NCI-H1694 (cell line): ENCODE measurements around the gene LURAP1L.

ENCODE experiments used
- DNase-seq: peaks from one replicate; lab custom pipeline; 2025; lab: John Stamatoyannopoulos, UW

Gene LURAP1L

DNA sequence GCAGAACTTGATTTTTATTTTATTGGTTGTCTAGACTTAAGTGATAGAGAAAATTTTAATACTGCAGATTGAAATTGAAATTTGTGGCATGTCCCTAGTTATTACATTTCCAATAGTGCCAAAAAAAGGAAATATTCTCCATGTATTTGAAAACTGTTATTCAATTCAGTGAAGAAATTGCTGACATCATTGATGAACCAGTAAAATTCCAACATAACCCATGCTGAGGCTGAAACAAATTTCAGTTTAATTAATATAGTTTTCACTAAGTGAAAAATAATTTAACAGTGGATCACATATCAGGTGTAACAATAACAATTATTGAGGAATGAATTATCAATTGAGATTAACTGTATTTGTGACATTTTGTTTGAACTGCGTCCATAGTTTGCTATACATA lies 38.7 kb downstream of the LURAP1L start:
- DNase-seq = no peak

DNA sequence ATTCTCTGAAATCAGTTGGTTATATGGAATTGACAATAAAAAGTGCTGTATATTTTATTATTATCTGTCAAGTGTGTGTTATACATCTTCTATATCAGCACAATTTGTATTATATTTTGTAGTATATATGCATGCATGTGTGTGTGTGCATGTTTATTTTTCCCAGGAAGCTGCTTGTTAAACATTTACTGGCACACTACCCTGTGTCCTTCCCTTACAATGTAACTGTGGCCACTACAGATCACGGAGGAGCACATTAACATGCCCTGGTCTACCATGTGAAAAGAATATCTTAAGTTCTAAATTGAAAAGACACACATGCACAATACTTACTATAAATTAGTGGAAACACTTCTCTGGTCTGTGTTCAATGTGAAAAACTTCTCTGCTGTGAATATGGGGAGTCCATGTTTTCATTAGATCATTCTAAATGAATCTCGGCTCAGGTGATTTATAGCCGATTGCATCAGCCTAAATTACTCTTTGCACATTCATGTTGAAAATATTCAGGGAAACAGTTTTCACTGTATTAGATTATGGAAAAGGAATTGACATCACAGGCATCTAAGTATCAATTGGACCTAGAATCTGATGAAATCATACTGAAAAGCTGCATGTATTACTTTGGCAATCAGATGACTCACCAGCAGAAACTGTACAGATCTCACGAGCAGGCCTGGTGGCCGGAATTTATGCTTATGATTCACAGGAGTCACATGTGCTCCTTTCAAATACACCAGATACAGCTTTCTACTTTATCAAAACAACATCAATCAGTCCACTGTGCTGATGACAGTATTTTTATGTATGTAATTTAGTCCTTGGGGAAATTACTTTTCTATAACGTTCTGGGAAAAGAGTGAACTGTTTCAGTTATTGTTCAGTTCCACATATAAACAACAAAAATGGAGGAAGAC lies 39.4 kb downstream of the LURAP1L start:
- DNase-seq = peak; percentile 51

DNA sequence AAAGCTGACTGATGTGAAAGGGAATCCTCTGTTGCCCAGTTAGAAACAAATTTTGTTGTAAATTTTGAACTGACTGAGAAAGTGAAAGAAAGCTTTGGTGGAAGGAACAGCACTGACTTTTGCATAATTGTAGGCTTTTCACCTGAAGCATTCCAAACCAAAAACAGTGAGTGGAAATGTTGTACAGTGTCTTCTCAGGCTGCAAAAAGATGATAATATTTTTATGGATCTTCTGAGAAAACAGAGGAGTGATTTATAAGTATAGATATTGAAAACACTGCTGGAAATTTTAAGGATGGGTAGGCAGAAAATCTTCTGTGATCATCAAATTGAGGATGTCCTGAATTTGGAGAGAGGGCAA lies 40.0 kb downstream of the LURAP1L start:
- no peak for DNase-seq

DNA sequence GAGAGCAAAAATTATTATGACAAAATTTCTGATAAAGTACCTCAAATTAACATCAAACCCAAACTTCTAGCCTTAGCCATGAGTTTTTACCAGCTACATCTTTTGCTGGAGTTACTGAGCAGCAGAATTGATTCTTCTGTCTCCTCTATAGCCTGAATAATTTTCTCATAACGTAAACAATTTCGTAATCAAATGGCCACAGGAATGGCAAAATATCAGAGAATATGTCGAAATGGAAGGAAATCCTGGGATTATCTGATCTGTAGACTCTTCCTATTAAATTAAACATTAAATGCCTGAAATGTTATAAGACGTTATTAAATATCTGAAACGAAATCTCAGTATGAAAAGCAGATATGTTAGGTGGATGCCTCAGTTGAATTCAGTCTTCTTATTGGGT lies 41.1 kb downstream of the LURAP1L start:
- no peak for DNase-seq

DNA sequence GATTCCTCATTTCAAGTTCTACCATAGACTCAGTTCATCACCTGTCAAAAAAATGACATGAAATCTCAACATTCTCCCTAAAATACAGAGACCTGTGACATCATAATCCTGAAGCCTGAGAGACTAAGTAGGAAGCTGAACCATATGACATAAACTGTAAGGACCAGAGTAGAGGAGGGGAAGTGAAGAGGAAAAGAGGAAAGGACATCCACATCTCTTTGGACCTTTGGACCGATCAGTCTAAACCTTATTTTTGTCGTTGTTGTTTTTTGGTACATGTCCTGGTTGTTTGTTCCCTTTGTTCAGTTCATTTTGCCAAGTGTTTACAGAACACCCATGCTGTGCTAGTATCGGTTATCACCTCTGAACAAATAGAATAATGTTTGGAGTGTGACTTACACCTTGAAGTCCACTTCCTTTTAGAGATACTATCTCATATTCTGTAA lies 41.9 kb downstream of the LURAP1L start:
- no peak for DNase-seq

DNA sequence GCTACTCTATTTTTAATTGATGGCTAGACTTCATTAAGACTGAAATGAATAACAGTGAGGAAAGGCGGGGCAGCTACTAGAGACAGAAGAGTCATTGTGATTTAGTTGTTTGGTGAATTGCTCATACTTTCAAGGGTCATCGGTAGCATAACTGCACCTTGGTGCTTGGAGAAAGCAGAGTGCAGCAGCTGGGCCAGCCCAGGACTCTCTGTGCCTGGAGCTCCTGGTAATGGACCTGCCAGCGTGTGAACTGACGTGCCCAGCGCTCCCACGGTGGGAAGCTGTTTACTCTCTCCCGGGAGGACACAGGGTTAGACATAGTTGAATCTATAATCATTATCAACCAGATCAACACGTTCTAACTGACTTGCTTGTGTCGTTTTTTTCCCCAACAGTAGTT lies 42.9 kb downstream of the LURAP1L start:
- DNase-seq = no peak

DNA sequence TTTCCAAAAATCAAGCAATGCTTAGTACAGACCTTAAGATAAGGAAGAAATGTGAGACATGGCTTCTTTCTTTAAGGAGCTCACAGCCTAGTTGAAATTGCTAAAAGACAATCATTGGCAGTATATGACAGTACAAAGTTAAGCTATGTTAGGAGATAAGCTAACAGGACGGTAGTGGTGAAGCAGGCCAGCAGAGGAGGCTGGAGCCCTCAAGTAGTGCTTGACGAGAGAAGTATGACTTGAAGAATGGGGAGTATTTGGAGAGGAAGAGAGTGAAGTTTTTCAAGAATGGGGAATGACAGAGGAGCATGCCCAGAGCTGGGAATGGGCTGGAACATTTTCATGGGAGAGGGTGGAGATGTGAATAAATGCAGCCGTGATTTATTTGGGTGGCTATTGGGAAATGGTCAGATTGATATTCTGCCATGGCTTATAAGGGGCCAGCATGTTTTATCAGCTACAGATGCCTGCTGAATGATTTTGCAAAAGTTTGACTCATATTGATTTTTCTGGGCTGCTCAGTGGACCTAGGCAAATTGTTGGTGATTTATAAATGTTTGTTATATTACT lies 43.7 kb downstream of the LURAP1L start:
- no peak for DNase-seq

DNA sequence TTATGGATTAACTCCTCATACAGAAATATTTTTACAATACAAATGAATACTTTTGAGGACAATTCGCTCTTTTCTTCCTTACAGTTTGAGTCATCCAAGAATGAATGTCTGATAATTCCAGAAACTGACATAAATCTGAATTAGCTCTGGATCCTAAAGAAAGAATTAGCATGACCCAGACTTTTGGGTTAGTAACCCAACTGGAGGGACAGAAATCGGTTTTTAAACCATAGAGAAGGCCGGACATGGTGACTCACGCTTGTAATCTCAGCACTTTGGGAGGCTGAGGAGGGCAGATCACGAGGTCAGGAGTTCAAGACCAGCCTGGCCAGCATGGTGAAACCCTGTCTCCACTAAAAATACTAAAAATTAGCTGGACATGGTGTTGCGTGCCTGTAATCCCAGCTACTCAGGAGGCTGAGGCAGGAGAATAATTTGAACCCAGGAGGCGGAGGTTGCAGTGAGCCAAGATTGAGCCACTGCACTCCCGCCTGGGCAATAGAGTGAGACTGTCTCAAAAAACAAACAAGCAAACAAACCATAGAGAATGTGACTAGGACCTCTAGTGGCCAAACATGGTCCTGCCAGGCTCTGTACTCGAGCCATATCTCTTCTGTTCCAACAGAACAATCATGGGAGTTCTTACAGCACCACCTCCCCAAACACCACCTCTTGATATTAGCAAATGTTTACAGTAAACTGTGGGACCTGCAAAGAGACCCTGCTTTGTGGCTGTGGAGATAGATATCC lies 44.8 kb downstream of the LURAP1L start:
- DNase-seq = no peak

DNA sequence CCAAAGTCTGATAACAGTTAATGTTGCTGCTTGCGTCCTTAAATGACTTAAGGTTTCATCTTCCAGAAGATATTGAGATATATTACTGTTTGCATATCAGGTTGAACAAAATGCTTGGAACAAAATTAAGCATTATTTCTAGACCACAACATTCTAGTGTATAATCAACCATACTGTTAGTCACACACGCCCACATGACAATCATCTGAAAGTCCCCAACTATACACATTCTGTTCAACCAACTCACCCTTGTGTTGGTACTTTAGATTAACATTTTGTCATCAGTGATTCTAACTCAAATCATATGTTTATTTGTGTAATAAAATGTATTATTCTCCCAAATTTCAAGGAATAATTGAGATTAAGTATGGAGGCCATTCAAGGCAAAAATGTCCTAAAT lies 47.3 kb downstream of the LURAP1L start:
- DNase-seq = no peak

DNA sequence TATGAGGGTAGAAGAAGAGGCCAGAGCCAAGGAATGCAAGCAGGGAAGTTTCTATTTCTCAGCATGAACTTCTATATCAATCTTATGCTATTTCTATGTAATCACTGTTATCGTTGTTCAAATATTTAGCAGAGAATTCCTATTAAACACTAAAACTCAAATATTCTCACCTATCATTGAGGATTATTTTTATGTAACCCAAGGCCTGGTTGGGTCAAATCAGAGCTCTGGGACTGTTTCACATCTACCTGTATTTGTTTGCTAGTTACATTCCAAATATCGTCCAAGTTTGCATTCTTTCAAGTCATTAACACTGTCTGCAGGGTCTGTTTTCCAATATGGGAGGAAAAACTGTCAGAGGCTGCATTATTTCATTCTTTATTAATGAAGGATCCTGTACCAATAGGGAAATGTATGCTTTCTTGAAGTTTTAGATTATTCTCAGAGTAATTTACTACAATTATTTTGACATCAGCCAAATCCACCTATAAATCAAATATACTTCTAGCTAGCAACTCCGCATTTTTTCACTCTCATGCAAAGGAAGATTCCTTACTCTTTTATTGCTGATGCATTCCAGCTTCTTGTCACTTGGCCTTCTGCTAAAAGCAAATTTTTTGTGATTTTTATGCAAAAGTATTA lies 52.2 kb downstream of the LURAP1L start:
- no peak for DNase-seq

DNA sequence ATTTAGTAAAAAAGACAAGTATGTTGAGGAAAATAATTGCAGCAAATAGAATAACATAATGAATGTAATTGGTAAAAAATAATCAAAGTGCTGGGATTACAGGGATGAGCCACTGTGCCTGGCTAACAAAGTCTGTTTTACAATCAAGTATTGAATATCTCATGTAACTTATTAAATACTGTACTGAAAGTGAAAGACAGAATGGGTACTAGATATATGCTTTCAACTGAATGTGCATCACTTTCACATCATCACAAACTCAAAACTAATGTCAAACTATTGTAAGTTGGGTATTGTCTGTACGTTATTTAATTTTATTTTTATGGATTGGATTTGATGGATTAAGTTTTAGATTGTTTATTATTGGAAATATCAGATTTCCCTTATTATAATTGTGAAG lies 58.9 kb downstream of the LURAP1L start:
- no peak for DNase-seq

DNA sequence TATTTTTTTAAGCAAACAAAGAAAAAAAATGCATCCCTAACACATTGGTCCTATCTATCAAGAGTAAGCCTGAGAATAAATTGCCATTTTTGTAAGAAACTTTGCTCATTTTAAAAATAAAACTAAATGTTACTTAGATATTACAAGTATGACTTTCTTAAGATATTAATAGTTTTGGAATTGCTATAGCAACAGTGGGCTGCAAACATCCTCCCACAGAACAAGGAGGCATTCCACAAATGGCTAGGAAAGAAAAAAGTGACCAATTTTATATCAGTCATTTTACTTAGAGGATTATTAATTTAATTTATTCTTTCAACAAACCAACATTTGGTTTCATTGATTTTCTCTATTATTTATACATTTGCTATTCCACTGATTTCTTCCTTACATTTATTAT lies 63.7 kb downstream of the LURAP1L start:
- no peak for DNase-seq

DNA sequence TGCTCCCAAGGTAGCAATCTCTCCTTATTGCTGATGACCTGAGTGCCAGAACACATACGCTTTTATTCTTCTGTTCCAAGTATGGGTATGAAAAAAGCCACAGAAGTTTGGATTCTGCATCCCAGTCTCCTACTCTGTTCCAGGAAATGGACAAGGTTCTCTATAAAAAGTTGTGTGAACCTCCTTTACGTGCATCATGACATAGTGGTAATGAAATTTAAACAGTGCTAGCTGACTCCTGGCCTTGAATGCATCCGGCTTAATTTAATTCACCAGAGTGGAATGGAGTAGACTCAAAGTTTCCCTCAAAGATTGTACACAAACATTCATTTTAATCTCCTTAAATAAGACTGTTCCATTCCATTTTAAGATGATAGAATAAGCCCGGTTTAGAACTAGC lies 68.9 kb downstream of the LURAP1L start:
- no peak for DNase-seq

DNA sequence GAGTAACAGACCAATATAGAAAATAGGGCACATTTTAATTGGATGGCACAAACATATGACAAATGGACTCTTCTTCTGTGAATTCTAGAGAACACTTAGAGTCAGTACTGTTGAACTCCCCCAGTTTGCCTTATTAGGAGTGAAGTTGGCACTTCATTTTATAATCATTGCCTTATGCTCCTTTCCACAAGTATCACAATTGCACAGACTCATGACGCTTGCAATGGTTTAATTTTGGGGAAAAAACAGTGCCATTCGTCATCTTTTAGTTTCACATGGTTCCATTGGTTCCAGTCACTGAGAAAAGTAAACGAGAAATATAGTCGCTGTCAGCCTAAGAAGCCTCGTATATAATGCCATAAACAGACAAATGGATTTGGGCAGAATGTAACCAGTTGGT lies 71.2 kb downstream of the LURAP1L start:
- no peak for DNase-seq

DNA sequence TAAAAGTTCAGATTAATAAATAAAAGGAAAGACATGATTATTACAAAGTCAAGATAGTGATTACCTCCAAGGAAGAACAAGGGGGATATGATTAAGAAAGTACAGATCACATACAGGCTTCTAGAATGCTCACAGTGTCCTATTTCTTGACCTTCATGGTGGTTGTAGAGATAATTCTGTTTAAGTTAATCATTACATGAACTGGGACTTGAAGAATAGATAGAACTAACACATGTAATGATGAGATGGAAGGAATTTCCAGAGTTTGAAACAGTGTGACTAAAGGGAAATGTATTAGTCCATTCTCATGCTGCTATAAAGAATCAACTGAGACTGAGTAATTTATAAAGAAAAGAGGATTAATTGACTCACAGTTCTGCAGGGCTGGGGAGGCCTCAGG lies 72.7 kb downstream of the LURAP1L start:
- DNase-seq = no peak

DNA sequence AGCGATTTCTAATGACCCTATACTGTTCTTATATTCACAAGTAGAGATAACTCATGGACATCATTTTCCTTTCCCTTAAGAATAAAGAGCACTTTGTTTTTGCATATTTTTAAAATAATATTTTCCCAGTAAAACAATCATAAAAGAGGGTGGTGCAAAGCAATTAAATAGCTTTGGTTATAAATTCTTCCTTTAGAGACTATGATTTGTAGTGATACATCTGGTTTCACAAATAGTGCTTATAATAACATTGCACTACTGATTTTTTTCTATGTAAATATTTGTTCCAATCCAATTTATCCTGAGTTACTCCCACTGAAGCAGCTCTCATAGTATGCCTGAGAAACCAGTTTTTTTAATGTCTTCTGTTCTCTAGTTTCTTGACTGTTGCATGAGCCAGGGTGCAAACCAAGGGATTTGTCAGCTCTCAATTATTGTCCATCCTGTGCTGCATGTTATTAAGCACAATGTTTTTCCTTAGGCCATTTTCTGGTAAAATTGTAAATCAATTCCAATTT lies 74.7 kb downstream of the LURAP1L start:
- DNase-seq = no peak

DNA sequence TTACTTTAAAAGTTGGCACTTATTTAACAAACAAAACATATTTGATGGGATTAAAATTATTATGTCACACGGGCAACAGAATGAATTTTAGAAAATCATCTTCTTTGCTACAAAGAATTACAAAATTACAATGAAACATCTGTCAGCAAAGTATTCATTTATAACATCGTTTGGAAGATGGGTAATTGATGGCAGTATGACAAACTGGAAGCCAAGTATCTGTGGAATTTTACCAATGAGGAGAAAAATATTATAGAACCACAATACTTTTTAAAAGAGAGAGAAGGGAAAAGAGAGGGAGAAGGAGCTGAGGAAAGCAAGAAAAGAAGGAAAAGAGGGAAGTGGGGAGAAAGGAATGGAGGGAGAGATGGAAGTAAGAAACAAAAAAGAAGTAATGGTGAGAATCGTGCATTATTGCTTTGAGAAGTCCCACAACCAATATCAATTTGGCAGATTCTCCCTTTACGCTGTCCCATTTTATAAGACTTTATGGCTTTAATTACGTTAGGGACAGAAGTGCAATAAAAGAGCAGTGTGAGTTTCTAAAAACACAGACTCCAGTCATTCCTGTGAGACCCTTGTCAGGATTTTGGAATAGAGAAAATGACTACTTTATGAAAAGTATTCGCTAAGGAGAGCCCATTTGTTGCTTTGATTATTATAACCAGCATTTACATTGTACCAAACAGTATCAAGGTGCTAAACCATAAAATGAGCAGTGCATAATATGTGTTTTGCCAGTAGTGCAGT lies 76.7 kb downstream of the LURAP1L start:
- DNase-seq = no peak

DNA sequence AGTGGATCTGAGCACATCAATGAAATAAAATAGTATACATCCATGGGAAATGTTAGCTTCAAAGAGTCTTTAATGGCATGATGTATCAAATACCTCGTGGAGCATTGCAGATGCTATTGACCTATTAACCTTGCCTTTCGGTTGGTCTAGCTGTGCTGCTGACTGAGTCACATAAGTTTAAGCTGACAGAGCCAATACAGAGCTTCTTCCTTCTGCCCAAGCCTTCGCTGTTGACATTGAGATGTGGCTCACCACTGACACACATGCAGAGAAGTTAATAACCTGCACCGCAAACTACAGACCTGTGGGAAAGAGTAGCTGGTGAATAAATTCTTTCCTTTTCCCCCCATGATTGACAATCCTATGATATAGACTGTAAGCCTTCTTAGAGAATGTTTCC lies 78.2 kb downstream of the LURAP1L start:
- DNase-seq = no peak

DNA sequence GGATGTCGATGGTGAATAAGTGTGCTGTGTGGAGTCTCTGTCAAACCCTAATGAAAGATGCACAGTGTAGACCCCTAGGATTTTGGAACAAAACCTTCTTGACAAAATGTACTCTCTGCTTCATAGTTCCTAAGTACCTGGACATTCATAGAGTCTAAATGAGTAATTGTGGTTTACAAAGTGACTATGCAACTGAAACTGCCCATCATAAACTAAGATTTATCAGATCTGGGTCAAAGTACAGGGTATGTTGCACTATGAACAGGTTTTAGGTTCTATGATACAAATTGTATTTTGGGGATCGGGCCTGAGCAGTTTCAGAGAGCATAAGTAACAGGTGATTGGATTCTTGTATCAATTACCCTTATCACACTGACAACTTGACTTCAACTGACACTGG lies 79.4 kb downstream of the LURAP1L start:
- no peak for DNase-seq

DNA sequence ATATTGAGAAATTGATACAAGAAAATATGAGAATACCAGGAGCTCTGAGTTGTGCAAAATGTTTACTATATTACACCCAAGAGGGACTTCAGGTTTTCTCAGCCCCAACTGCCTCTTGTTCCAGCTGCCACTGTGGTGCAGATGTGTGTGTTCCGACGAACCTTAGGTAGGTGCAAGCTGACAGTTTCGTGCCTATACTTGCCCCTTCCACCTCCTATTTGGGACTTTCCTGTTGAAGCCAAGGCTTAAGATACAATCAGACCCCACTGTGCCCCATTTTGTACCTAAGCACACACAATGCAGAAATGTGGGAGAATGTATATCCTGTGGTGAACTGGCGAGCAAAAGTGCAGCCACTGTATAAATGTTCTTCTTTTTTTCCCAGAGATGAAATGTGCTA lies 80.2 kb downstream of the LURAP1L start:
- DNase-seq = no peak

DNA sequence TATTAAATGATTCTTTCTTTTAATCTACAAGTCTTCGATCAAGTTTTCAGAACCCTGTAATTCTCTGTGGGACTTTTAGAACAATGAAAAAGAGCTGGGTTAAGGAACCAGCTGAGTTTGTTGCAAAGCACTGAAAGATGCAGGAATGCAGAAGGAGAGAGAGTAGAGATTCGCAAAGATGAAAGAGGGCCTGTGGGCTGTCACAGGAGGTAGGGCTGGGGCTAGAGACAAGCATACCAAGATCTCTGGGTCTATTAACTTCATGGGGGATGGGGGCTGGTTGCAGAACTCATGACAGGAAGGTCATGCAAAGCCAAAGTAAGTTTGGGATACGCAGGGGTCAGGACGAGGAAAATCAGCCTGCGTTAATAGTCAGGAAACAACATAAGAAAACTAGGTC lies 81.8 kb downstream of the LURAP1L start:
- no peak for DNase-seq
